T-helper 1 cell treated with Interleukin-12 subunit alpha and Interleukin-12 subunit beta and Interleukin-4 antibody, amounts not matched to agents 30 μg/mL and 1 μg/mL, for 36 hours (primary cell): ENCODE measurements around the gene TMEM51.
A peak's percentile ranks its signal among the peaks of the same experiment; 100 is the strongest.

Source experiments
- H3K27ac Mint-ChIP-seq: one replicate; pipeline ENCODE4 v1.8.0; 2021; ENCODE audit warnings: mild to moderate bottlenecking, mixed read lengths
- H3K27me3 Mint-ChIP-seq: one replicate; pipeline ENCODE4 v1.8.0; 2021; ENCODE audit warnings: low read depth, mixed read lengths
- H3K36me3 Mint-ChIP-seq: one replicate; pipeline ENCODE4 v1.8.0; 2021; ENCODE audit warnings: low read depth, mixed read lengths
- H3K4me1 Mint-ChIP-seq: one replicate; pipeline ENCODE4 v1.8.0; 2021; ENCODE audit warnings: low read depth, mixed read lengths
- H3K4me3 Mint-ChIP-seq: one replicate; pipeline ENCODE4 v1.8.0; 2021; ENCODE audit warnings: mild to moderate bottlenecking, moderate library complexity, mixed read lengths
- H3K9me3 Mint-ChIP-seq: one replicate; pipeline ENCODE4 v1.8.0; 2021; ENCODE audit warnings: mixed read lengths

The TMEM51 gene

GRCh38 chr1:15231714-15232201 lies 78.2 kb downstream of the TMEM51 start:
- Mint-ChIP-seq H3K9me3 (no peaks in the 10 kb centered on the region), H3K4me1 (peaks cover 13% of the 10 kb centered on the region), H3K27me3 (peaks cover 61% of the 10 kb centered on the region), H3K4me3 (peak overlapping the region; percentile 18), H3K27ac (peak overlapping the region; percentile 70), H3K36me3 (no peaks in the 10 kb centered on the region)

GRCh38 chr1:15233689-15234088 lies 80.1 kb downstream of the TMEM51 start:
- no peak overlapping the region for H3K27ac Mint-ChIP-seq
- H3K36me3 Mint-ChIP-seq: no peaks in the 10 kb centered on the region
- H3K27me3 Mint-ChIP-seq: peaks cover 62% of the 10 kb centered on the region
- H3K4me3 Mint-ChIP-seq: no peak overlapping the region
- no peaks in the 10 kb centered on the region for H3K9me3 Mint-ChIP-seq
- peaks cover 13% of the 10 kb centered on the region for H3K4me1 Mint-ChIP-seq

- H3K9me3 Mint-ChIP-seq: no peaks in the 10 kb centered on the region
- H3K36me3 Mint-ChIP-seq: no peaks in the 10 kb centered on the region
- H3K4me3 Mint-ChIP-seq: no peak overlapping the region
- H3K4me1 Mint-ChIP-seq: peaks cover 10% of the 10 kb centered on the region
- H3K27me3 Mint-ChIP-seq: peaks cover 71% of the 10 kb centered on the region
- no peak overlapping the region for H3K27ac Mint-ChIP-seq
These were observed 82.8 kb downstream of the TMEM51 start for GRCh38 chr1:15236321-15236721.

GRCh38 chr1:15236746-15237145 lies 83.2 kb downstream of the TMEM51 start:
- H3K4me1 Mint-ChIP-seq: peaks cover 6% of the 10 kb centered on the region
- no peak overlapping the region for H3K27ac Mint-ChIP-seq
- H3K27me3 Mint-ChIP-seq: peaks cover 76% of the 10 kb centered on the region
- no peaks in the 10 kb centered on the region for H3K36me3 Mint-ChIP-seq
- no peaks in the 10 kb centered on the region for H3K9me3 Mint-ChIP-seq
- H3K4me3 Mint-ChIP-seq: no peak overlapping the region

GRCh38 chr1:15238789-15239188 lies 85.2 kb downstream of the TMEM51 start:
- peaks cover 79% of the 10 kb centered on the region for H3K27me3 Mint-ChIP-seq
- no peak overlapping the region for H3K27ac Mint-ChIP-seq
- peaks cover 6% of the 10 kb centered on the region for H3K4me1 Mint-ChIP-seq
- H3K4me3 Mint-ChIP-seq: no peak overlapping the region
- H3K9me3 Mint-ChIP-seq: no peaks in the 10 kb centered on the region
- no peaks in the 10 kb centered on the region for H3K36me3 Mint-ChIP-seq

GRCh38 chr1:15242766-15243165 lies 89.2 kb downstream of the TMEM51 start:
- Mint-ChIP-seq H3K9me3 (peaks cover 17% of the 10 kb centered on the region), H3K27ac (no peak overlapping the region), H3K27me3 (peaks cover 78% of the 10 kb centered on the region), H3K4me3 (no peak overlapping the region), H3K36me3 (peaks cover 10% of the 10 kb centered on the region), H3K4me1 (peaks cover 13% of the 10 kb centered on the region)

- H3K4me1 Mint-ChIP-seq: peaks cover 19% of the 10 kb centered on the region
- H3K4me3 Mint-ChIP-seq: no peak overlapping the region
- H3K9me3 Mint-ChIP-seq: peaks cover 21% of the 10 kb centered on the region
- peaks cover 79% of the 10 kb centered on the region for H3K27me3 Mint-ChIP-seq
- H3K36me3 Mint-ChIP-seq: peaks cover 14% of the 10 kb centered on the region
- H3K27ac Mint-ChIP-seq: no peak overlapping the region
These were observed 89.9 kb downstream of the TMEM51 start for GRCh38 chr1:15243275-15244043.

- H3K4me1 Mint-ChIP-seq: peaks cover 29% of the 10 kb centered on the region
- peaks cover 17% of the 10 kb centered on the region for H3K36me3 Mint-ChIP-seq
- peaks cover 21% of the 10 kb centered on the region for H3K9me3 Mint-ChIP-seq
- H3K4me3 Mint-ChIP-seq: no peak overlapping the region
- H3K27me3 Mint-ChIP-seq: peaks cover 79% of the 10 kb centered on the region
- H3K27ac Mint-ChIP-seq: no peak overlapping the region
These were observed 91.3 kb downstream of the TMEM51 start for GRCh38 chr1:15244813-15245212.

GRCh38 chr1:15245593-15246360 lies 92.2 kb downstream of the TMEM51 start:
- Mint-ChIP-seq H3K9me3 (peaks cover 21% of the 10 kb centered on the region), H3K27ac (no peak overlapping the region), H3K36me3 (peaks cover 17% of the 10 kb centered on the region), H3K4me1 (peaks cover 33% of the 10 kb centered on the region), H3K4me3 (no peak overlapping the region), H3K27me3 (peaks cover 83% of the 10 kb centered on the region)

- Mint-ChIP-seq H3K36me3 (peaks cover 17% of the 10 kb centered on the region), H3K27ac (peak within 1 kb of the TSS; percentile 50), H3K4me1 (peaks cover 36% of the 10 kb centered on the region), H3K27me3 (peaks cover 85% of the 10 kb centered on the region), H3K9me3 (peaks cover 21% of the 10 kb centered on the region), H3K4me3 (peak within 1 kb of the TSS; percentile 64)
These were observed 93.5 kb downstream of the TMEM51 start, which contains the start of gene FHAD1 for GRCh38 chr1:15246960-15247614. FHAD1 (plus strand) TSS chr1:15247223; CDS start chr1:15251785, 4,562 bp downstream.

GRCh38 chr1:15248216-15248615 lies 94.7 kb downstream of the TMEM51 start:
- Mint-ChIP-seq H3K9me3 (peaks cover 21% of the 10 kb centered on the region), H3K27ac (no peak overlapping the region), H3K4me1 (peaks cover 46% of the 10 kb centered on the region), H3K36me3 (peaks cover 17% of the 10 kb centered on the region), H3K27me3 (peaks cover 87% of the 10 kb centered on the region), H3K4me3 (peak overlapping the region; percentile 64)

GRCh38 chr1:15249081-15249480 lies 95.5 kb downstream of the TMEM51 start:
- Mint-ChIP-seq H3K9me3 (peaks cover 21% of the 10 kb centered on the region), H3K36me3 (peaks cover 17% of the 10 kb centered on the region), H3K27ac (peak overlapping the region; percentile 84), H3K4me3 (peak overlapping the region; percentile 42), H3K27me3 (peaks cover 87% of the 10 kb centered on the region), H3K4me1 (peaks cover 50% of the 10 kb centered on the region)

- peaks cover 84% of the 10 kb centered on the region for H3K27me3 Mint-ChIP-seq
- peaks cover 9% of the 10 kb centered on the region for H3K36me3 Mint-ChIP-seq
- H3K4me3 Mint-ChIP-seq: no peak overlapping the region
- H3K27ac Mint-ChIP-seq: peak overlapping the region; percentile 52
- peaks cover 6% of the 10 kb centered on the region for H3K9me3 Mint-ChIP-seq
- H3K4me1 Mint-ChIP-seq: peaks cover 45% of the 10 kb centered on the region
These were observed 98.6 kb downstream of the TMEM51 start for GRCh38 chr1:15251857-15252835.
